ENCODE measurements around the gene GLT8D1.

GLT8D1 gene

DNA sequence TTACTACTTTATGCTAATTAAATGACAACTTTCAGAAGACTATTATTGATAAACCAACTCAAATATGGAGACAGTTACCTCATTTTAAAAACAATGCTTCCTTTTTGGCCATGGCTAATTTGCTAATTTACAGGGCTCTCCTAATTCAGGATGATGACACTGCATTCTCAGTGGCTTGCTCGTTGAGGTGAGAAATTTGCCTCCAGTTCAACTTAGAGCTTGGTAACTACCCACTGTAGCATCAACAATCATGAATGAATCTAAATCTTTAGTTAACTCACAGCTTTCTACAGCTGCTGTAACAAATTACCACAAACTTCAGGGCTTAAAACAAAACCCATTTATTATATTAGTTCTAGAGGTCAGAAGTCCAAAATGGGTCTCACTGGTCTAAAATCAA is 33.9 kb downstream of the GLT8D1 start:
- no peak overlapping the region for H3K4me3 ChIP-seq (ENCODE audit: insufficient read depth, low read length, poor library complexity, severe bottlenecking)
- H3K9me3 ChIP-seq (ENCODE audit: insufficient read depth, low read length) = no peaks in the 10 kb centered on the region
- H3K27ac ChIP-seq (ENCODE audit: low read depth, low read length) = no peak overlapping the region
- peaks cover 37% of the 10 kb centered on the region for H3K36me3 ChIP-seq (ENCODE audit: low read length)
- H3K4me2 ChIP-seq (ENCODE audit: low read depth, low read length, poor library complexity, severe bottlenecking) = no peak overlapping the region
- TF ChIP-seq EZH2phosphoT487 (conservative IDR thresholded peaks at IDR 0.05; ENCODE audit: low read length) (no peak), CTCF (IDR thresholded peaks at IDR 0.05; ENCODE audit: insufficient read depth, low read length, poor library complexity, severe bottlenecking) (no peak)
- H3K9ac ChIP-seq (ENCODE audit: low read length) = no peak overlapping the region
- peaks cover 31% of the 10 kb centered on the region for H3K79me2 ChIP-seq (ENCODE audit: insufficient read depth, low read length)
- no peaks in the 10 kb centered on the region for H4K20me1 ChIP-seq (ENCODE audit: low read depth, low read length)
- no peaks in the 10 kb centered on the region for H3K9me2 ChIP-seq (replicated peaks; ENCODE audit: insufficient read depth, low read length)
- no peaks in the 10 kb centered on the region for H3K27me3 ChIP-seq (ENCODE audit: low read length)
- 0 out of 2 replicates have a peak, but pooled peaks cover 8% of the 10 kb centered on the region for H3F3A ChIP-seq (ENCODE audit: insufficient read depth)
- no peak overlapping the region for H2AFZ ChIP-seq (ENCODE audit: low read depth, low read length, severe bottlenecking)

DNA sequence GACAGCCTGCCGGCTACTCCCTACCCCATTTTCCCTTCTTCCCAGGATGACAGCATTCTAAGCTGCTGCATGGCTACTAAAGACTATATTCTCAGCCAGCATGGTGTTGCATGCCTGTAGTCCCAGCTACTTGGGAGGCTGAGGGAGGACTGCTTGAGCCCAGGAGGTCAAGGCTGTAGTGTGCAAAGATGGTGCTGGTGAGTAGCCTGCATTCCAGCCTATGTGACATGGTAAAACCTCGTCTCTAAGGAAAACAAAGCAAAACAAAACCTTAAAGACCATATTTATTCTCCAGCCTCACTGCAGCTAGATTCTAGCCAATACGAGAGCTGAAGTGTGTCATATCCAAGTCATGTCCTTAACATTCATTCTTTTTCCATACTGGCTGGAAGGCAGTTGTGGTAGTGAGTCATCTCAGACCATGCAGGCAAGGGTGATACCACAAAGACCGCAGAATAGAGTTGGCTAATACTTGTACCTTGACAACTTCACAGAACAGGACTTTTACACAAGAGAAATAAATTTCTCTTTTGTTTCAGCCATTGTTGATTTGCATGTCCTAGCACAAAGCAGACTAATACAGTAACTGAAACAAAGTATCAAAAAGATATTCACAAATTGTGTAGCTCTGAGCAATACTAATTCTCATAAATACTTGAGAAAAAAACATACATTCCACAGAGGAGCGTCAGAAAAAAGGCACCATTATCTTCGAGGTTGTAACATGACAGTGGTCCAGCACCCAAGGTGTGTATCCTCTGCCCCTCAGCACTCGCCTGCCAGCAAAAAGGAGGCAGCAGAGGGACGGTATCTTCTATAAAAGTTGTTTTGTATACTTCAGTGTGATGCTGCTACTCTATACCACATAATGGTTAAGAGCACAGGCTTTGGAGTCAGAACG is 34.7 kb downstream of the GLT8D1 start:
- H3K9me2 ChIP-seq (replicated peaks; ENCODE audit: insufficient read depth, low read length) = no peaks in the 10 kb centered on the region
- H3K4me3 ChIP-seq (ENCODE audit: insufficient read depth, low read length, poor library complexity, severe bottlenecking) = no peak overlapping the region
- no peaks in the 10 kb centered on the region for H3K27me3 ChIP-seq (ENCODE audit: low read length)
- H3K9me3 ChIP-seq (ENCODE audit: insufficient read depth, low read length) = no peaks in the 10 kb centered on the region
- no peak overlapping the region for H2AFZ ChIP-seq (ENCODE audit: low read depth, low read length, severe bottlenecking)
- H3K36me3 ChIP-seq (ENCODE audit: low read length) = peaks cover 39% of the 10 kb centered on the region
- TF ChIP-seq CTCF (IDR thresholded peaks at IDR 0.05; ENCODE audit: insufficient read depth, low read length, poor library complexity, severe bottlenecking) (no peak), EZH2phosphoT487 (conservative IDR thresholded peaks at IDR 0.05; ENCODE audit: low read length) (no peak)
- no peak overlapping the region for H3K4me2 ChIP-seq (ENCODE audit: low read depth, low read length, poor library complexity, severe bottlenecking)
- no peak overlapping the region for H3K9ac ChIP-seq (ENCODE audit: low read length)
- H3K27ac ChIP-seq (ENCODE audit: low read depth, low read length) = no peak overlapping the region
- H4K20me1 ChIP-seq (ENCODE audit: low read depth, low read length) = no peaks in the 10 kb centered on the region
- 0 out of 2 replicates have a peak, but pooled peaks cover 8% of the 10 kb centered on the region for H3F3A ChIP-seq (ENCODE audit: insufficient read depth)
- peaks cover 31% of the 10 kb centered on the region for H3K79me2 ChIP-seq (ENCODE audit: insufficient read depth, low read length)

DNA sequence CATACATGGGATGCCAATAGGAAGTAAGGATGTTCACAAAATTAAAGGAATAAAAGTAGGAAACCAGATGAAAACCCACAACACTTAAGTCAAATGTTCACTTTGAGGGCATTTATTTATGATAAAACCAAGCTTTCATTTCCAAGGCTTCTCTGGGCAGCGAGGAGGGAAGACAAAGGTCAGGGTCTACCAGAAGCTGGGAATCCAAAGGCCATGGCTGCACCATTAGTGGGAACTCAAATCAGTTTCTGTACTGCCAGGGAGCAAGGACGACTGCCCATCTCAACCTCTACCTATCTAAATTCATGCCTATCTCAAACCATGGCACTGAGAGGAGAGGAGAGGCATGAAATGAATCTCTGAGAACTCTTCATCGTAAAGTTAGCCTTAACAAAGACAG is 42.5 kb downstream of the GLT8D1 start:
- Histone ChIP-seq H3F3A (ENCODE audit: insufficient read depth) (0 out of 2 replicates have a peak, but pooled peaks cover 2% of the 10 kb centered on the region), H3K36me3 (ENCODE audit: low read length) (peaks cover 30% of the 10 kb centered on the region), H3K27ac (ENCODE audit: low read depth, low read length) (no peak overlapping the region), H3K4me2 (ENCODE audit: low read depth, low read length, poor library complexity, severe bottlenecking) (no peak overlapping the region), H3K9me3 (ENCODE audit: insufficient read depth, low read length) (no peaks in the 10 kb centered on the region), H3K4me3 (ENCODE audit: insufficient read depth, low read length, poor library complexity, severe bottlenecking) (no peak overlapping the region), H3K9ac (ENCODE audit: low read length) (no peak overlapping the region), H3K79me2 (ENCODE audit: insufficient read depth, low read length) (no peaks in the 10 kb centered on the region; the same call in 1 of the 2 replicates), H4K20me1 (ENCODE audit: low read depth, low read length) (no peaks in the 10 kb centered on the region), H2AFZ (ENCODE audit: low read depth, low read length, severe bottlenecking) (no peak overlapping the region), H3K9me2 (replicated peaks; ENCODE audit: insufficient read depth, low read length) (no peaks in the 10 kb centered on the region), H3K27me3 (ENCODE audit: low read length) (no peaks in the 10 kb centered on the region)
- no peak for TF ChIP-seq EZH2phosphoT487 (conservative IDR thresholded peaks at IDR 0.05; ENCODE audit: low read length)
- TF ChIP-seq CTCF (IDR thresholded peaks at IDR 0.05; ENCODE audit: insufficient read depth, low read length, poor library complexity, severe bottlenecking) = no peak

All from SU-DHL-6 (cell line).